Nephron progenitor cell (in vitro differentiated cells): ENCODE results near the gene PARP8.

ENCODE experiments used
- DNase-seq: peaks from one replicate; pipeline ENCODE4 v3.0.0; 2021
- H3K27ac Mint-ChIP-seq: 2 replicates; pipeline ENCODE4 v1.8.0; 2021; ENCODE audit warnings: mild to moderate bottlenecking, moderate library complexity, mixed read lengths
- H3K27me3 Mint-ChIP-seq: 2 replicates; pipeline ENCODE4 v1.8.0; 2021; ENCODE audit warnings: mild to moderate bottlenecking, low read depth, mixed read lengths; ENCODE audit not compliant: poor library complexity
- H3K36me3 Mint-ChIP-seq: 2 replicates; pipeline ENCODE4 v1.8.0; 2021; ENCODE audit warnings: low read depth, mixed read lengths
- H3K4me1 Mint-ChIP-seq: 2 replicates; pipeline ENCODE4 v1.8.0; 2021; ENCODE audit warnings: mixed read lengths
- H3K4me3 Mint-ChIP-seq: 2 replicates; pipeline ENCODE4 v1.8.0; 2021; ENCODE audit warnings: mild to moderate bottlenecking, moderate library complexity, mixed read lengths
- H3K9me3 Mint-ChIP-seq: 2 replicates; pipeline ENCODE4 v1.8.0; 2021; ENCODE audit warnings: mild to moderate bottlenecking, moderate library complexity, mixed read lengths
- TF ChIP-seq, protein P1 (sequence below): fragments of 200-600 bp; sonication (generic); IDR thresholded peaks from 2 replicates; pipeline ENCODE4 v1.5.0; 2021; ENCODE audit warnings: antibody characterized with exemption

Gene PARP8

DNA sequence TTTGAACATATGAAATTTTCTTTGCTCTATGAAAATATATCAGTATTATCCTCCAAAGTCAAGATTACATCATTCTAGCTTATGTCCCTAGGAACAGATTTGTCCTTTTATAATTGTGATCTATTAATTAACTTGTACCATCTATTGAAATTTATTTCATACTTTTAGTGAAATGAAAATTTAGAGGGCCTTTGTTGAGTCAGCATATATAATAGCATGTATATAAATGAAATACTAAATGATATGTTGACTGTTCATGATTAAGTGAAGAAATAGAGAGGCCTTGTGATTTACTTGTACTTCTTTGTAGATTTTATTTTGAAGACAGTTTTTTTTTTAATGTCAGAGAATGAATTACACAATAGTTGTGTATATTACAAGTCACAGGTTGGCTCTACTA, 86.4 kb downstream of the PARP8 start:
- Mint-ChIP-seq H3K4me1 (no peaks in the 10 kb centered on the region), H3K27ac (no peak overlapping the region), H3K27me3 (no peaks in the 10 kb centered on the region), H3K4me3 (no peak overlapping the region), H3K36me3 (peaks cover 23% of the 10 kb centered on the region), H3K9me3 (peaks cover 9% of the 10 kb centered on the region)
- no peak for DNase-seq
- TF ChIP-seq, protein P1, sequence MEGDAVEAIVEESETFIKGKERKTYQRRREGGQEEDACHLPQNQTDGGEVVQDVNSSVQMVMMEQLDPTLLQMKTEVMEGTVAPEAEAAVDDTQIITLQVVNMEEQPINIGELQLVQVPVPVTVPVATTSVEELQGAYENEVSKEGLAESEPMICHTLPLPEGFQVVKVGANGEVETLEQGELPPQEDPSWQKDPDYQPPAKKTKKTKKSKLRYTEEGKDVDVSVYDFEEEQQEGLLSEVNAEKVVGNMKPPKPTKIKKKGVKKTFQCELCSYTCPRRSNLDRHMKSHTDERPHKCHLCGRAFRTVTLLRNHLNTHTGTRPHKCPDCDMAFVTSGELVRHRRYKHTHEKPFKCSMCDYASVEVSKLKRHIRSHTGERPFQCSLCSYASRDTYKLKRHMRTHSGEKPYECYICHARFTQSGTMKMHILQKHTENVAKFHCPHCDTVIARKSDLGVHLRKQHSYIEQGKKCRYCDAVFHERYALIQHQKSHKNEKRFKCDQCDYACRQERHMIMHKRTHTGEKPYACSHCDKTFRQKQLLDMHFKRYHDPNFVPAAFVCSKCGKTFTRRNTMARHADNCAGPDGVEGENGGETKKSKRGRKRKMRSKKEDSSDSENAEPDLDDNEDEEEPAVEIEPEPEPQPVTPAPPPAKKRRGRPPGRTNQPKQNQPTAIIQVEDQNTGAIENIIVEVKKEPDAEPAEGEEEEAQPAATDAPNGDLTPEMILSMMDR = no peak

DNA sequence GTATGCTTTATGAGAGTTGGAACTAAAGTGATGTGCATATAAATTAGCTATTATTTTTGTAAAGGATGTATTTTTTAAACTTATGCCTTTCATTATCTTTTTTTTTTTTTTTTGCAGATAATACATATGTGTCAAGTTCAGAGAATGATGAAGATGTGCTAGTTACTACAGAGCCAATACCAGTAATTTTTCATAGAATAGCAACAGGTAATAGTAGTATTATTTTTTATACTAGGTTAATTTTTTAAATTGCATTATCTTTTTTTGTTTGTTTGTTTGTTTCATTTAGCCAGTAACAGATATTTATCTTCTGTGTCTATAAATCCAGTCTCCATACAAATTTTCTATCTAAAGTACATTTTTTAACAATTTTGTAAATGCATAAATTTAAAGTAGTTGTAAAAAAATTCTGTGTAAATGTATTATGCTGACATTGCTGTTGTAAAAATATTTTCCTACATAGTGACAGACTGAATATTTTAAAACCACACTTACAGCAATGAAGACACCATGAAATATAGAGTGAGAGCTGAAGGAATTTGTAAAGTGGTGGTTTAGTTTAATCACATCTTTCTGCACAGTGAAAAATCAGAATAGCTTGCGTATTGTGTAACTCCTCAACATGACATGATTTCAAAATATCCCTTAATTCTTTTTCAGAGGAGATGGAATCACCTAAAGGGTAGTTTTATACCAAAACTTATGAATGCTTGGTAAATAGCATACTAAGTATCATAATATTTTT, 93.3 kb downstream of the PARP8 start:
- H3K36me3 Mint-ChIP-seq = peaks cover 34% of the 10 kb centered on the region
- TF ChIP-seq, protein P1 = no peak
- no peaks in the 10 kb centered on the region for H3K27me3 Mint-ChIP-seq
- H3K9me3 Mint-ChIP-seq = peaks cover 9% of the 10 kb centered on the region
- H3K4me3 Mint-ChIP-seq = no peak overlapping the region
- no peaks in the 10 kb centered on the region for H3K4me1 Mint-ChIP-seq
- H3K27ac Mint-ChIP-seq = no peak overlapping the region
- no peak for DNase-seq

DNA sequence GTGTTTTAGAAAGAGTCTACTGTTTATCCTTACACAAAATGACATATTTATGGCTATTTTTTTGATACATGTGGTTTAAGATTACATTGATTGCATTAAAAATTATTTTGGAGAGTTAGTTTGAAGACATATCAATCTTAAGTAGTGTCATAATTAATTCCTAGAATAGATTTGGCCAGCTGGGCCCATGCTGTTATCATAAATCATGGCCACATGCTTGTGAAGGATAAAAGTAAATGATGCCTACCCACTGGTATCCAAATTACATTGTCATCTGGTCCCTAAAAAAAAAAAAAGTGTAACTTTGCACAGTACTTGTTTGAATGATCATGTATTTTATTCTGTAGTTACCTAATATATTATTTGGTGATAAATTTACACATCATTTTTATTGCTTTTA, 96.9 kb downstream of the PARP8 start:
- Mint-ChIP-seq H3K4me3 (no peak overlapping the region), H3K36me3 (peaks cover 26% of the 10 kb centered on the region), H3K9me3 (no peaks in the 10 kb centered on the region), H3K27me3 (no peaks in the 10 kb centered on the region), H3K27ac (no peak overlapping the region), H3K4me1 (no peaks in the 10 kb centered on the region)
- no peak for DNase-seq
- TF ChIP-seq, protein P1 = no peak

DNA sequence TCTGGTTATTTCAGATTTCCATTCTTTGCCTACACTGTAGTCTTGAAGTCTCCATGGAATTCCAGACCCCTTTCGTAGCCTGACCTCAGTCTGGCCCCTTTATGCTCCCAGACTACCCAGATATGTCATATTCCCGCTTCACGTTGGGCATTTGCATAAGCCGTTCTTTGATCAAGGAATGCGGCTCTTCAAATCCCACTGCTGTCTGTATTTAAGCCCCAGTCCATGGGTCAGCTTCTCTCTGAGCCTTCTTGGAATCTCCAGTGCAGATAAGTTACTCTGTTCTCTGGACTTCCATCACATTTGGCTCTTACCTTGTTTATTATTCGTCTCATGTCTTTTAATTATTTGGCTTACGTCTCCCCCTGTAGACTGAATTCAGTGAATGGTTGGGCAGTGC, 97.4 kb downstream of the PARP8 start:
- no peak overlapping the region for H3K4me3 Mint-ChIP-seq
- no peaks in the 10 kb centered on the region for H3K9me3 Mint-ChIP-seq

DNA sequence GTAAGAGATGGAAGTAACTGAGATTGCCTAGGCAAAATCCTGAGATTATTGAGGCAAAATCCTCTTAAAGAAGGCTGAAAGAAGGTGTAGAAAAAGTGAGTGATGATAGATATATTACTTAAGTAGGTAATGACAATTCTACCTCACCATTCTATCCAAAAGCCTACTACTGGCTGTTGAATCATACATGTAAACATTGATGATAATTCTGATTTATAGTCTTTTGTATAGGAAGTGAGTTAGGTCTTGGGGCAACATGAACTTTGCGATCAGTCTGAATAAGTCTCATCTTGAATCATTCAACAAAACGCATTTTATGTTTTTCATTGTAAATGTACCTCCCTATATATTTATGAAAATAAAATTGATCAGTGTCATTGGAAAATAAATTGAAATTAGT, 99.6 kb downstream of the PARP8 start:
- peaks cover 5% of the 10 kb centered on the region for H3K9me3 Mint-ChIP-seq
- TF ChIP-seq, protein P1 = no peak
- H3K4me3 Mint-ChIP-seq = no peak overlapping the region
- no peaks in the 10 kb centered on the region for H3K4me1 Mint-ChIP-seq
- H3K27me3 Mint-ChIP-seq = no peaks in the 10 kb centered on the region
- H3K27ac Mint-ChIP-seq = no peak overlapping the region
- H3K36me3 Mint-ChIP-seq = peaks cover 40% of the 10 kb centered on the region
- no peak for DNase-seq

More for the DNA sequence above, 97.4 kb downstream of the PARP8 start:
- H3K27me3 Mint-ChIP-seq = no peaks in the 10 kb centered on the region
- H3K27ac Mint-ChIP-seq = no peak overlapping the region
- no peak for DNase-seq
- H3K36me3 Mint-ChIP-seq = peaks cover 26% of the 10 kb centered on the region
- no peaks in the 10 kb centered on the region for H3K4me1 Mint-ChIP-seq
- TF ChIP-seq, protein P1 = no peak

DNA sequence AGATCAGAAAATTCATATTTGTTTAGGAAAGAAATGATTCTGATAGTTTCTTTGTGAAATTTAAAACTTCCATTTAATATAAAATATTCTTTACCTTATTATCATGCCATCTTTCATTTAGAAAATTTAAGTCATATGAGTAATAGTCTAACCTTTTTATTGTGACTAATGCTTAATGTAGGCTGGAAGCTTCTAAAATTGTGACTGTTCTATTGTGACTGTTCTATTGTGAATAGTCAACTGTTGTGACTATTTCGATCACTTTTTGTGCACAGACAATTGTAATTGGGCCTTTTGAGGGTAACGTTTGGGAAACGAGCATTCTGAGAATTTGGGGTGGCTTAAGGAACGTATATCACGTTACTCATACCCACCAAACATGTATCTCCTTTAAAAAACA, 100.0 kb downstream of the PARP8 start:
- DNase-seq = no peak
- Mint-ChIP-seq H3K36me3 (peaks cover 43% of the 10 kb centered on the region), H3K4me3 (no peak overlapping the region), H3K9me3 (peaks cover 5% of the 10 kb centered on the region), H3K27ac (peak overlapping the region; percentile 56), H3K4me1 (no peaks in the 10 kb centered on the region), H3K27me3 (no peaks in the 10 kb centered on the region)
- TF ChIP-seq, protein P1 = no peak
